CD4-positive, alpha-beta memory T cell (primary cell): ENCODE data around the gene DDX39A. TPM values are rescaled to one million over a fixed set of nuclear protein-coding genes. Genes with fewer than 3 reads are reported as not detected.
A peak's percentile ranks its signal among the peaks of the same experiment; 100 is the strongest.
"Not testable (repeated sequence)": the region's sequence is repeated elsewhere in the genome, so short reads cannot be mapped to it uniquely, and the experiment has no call there.

Experiments
- CTCF ChIA-PET: fragments of 350-600 bp; sonication (Branson Sonifier 250); formaldehyde crosslinking; loops from one replicate; lab custom pipeline; 2021; ENCODE audit warnings: inconsistent platforms; ENCODE audit not compliant: partially characterized antibody; lab: Charles Lee
- POLR2A ChIA-PET: fragments of 350-600 bp; sonication (Branson Sonifier 250); formaldehyde crosslinking; loops from one replicate; lab custom pipeline; 2021; ENCODE audit not compliant: partially characterized antibody; lab: Charles Lee
- DNase-seq, 5 donors: peaks; one replicate each; pipeline versions ENCODE4 v3.0.0 to v3.0.0-alpha.2; 2020 to 2022; ENCODE audit warnings: mixed read lengths in 1 of 5
- H3K27ac ChIP-seq: one replicate; pipeline ENCODE4 v1.7.0; 2013; ENCODE audit warnings: low read depth, low read length
- H3K27me3 ChIP-seq: 2 replicates; pipeline ENCODE4 v1.7.0; 2013; ENCODE audit warnings: mild to moderate bottlenecking, low read length, moderate library complexity; ENCODE audit not compliant: insufficient read depth
- H3K36me3 ChIP-seq: 2 replicates; pipeline ENCODE4 v1.7.0; 2013; ENCODE audit warnings: mild to moderate bottlenecking, low read length, moderate library complexity; ENCODE audit not compliant: insufficient read depth
- H3K4me1 ChIP-seq: 2 replicates; pipeline ENCODE4 v1.7.0; 2013; ENCODE audit warnings: mild to moderate bottlenecking, low read length, moderate library complexity; ENCODE audit not compliant: insufficient read depth
- H3K4me3 ChIP-seq, 2 donors: one replicate each; pipeline ENCODE4 v1.7.0; 2013; ENCODE audit warnings: low read length in 2 of 2, mild to moderate bottlenecking in 1 of 2
- H3K9me3 ChIP-seq, 2 donors: one replicate each; pipeline ENCODE4 v1.7.0; 2013; ENCODE audit warnings: low read length in 2 of 2, control low read depth in 1 of 2; ENCODE audit not compliant: control insufficient read depth in 1 of 2
- H3K27ac Mint-ChIP-seq, 7 donors: one replicate each; pipeline ENCODE4 v1.8.0; 2020 to 2021; ENCODE audit warnings: mixed read lengths in 7 of 7, mild to moderate bottlenecking in 6 of 7, inconsistent platforms in 3 of 7, moderate library complexity in 3 of 7
- H3K27me3 Mint-ChIP-seq, 2 donors: one replicate each; pipeline ENCODE4 v1.8.0; 2020 to 2021; ENCODE audit warnings: mixed read lengths in 2 of 2
- H3K36me3 Mint-ChIP-seq, 2 donors: one replicate each; pipeline ENCODE4 v1.8.0; 2020 to 2021; ENCODE audit warnings: mixed read lengths in 2 of 2, inconsistent platforms in 1 of 2, mild to moderate bottlenecking in 1 of 2
- H3K4me1 Mint-ChIP-seq, 4 donors: one replicate each; pipeline ENCODE4 v1.8.0; 2020 to 2021; ENCODE audit warnings: mixed read lengths in 4 of 4, mild to moderate bottlenecking in 1 of 4
- H3K4me3 Mint-ChIP-seq, 8 donors: one replicate each; pipeline ENCODE4 v1.8.0; 2020 to 2021; ENCODE audit warnings: mixed read lengths in 8 of 8, mild to moderate bottlenecking in 7 of 8, moderate library complexity in 6 of 8, inconsistent platforms in 3 of 8
- H3K9me3 Mint-ChIP-seq, 8 donors: one replicate each; pipeline ENCODE4 v1.8.0; 2020 to 2021; ENCODE audit warnings: mixed read lengths in 8 of 8, mild to moderate bottlenecking in 5 of 8, inconsistent platforms in 3 of 8, moderate library complexity in 1 of 8
- intact Hi-C: fragments of 100-400 bp; cut with micrococcal nuclease; formaldehyde crosslinking; loops from one replicate; pipeline ENCODE4 v1.15.1; 2023
- polyA plus RNA-seq, 2 donors: library from polyadenylated mRNA; unstranded; fragments of 300-500 nt; fragmentation: Illumina TruSeq; gene quantifications; one replicate each; pipeline ENCODE4 v1.2.3, GENCODE V29; 2021
- total RNA-seq, 2 experiments: library from RNA; stranded (reverse); gene quantifications; one replicate each; pipeline ENCODE4 v1.2.3, GENCODE V29; 2021

Gene DDX39A
- total RNA-seq (100 to 1,000 TPM; 148 TPM), polyA plus RNA-seq (100 to 1,000 TPM in 1 of 2 donors, 10 to 100 TPM in 1; 95.0 to 145 TPM)

- intact Hi-C loops: loop anchor here (1.0 to 5.0 kb wide), 7 partner anchors 9 to 338 kb away; partner anchors contain the start of gene ADGRE5
- H3K4me1 Mint-ChIP-seq: peaks cover 20 to 47% (median 34%) of the 10 kb centered on the region in 4 donors
- Histone ChIP-seq H3K9me3 (no peaks in the 10 kb centered on the region), H3K27ac (peak within 1 kb of the TSS; percentile 87), H3K36me3 (no peaks in the 10 kb centered on the region), H3K4me3 (peak within 1 kb of the TSS; percentile 80 to 84), H3K27me3 (no peaks in the 10 kb centered on the region), H3K4me1 (peaks cover 40% of the 10 kb centered on the region)
- CTCF ChIA-PET: interaction anchor here (0.7 to 3.7 kb wide), 8 partner anchors 10 to 283 kb away, joined by 3 to 33 read pairs (median 4); partner anchors contain the start of genes ASF1B and PKN1
- H3K36me3 Mint-ChIP-seq: peaks cover 6 to 27% of the 10 kb centered on the region in 2 donors
- H3K4me3 Mint-ChIP-seq: peak within 1 kb of the TSS; percentile 88 to 99 (median 92)
- H3K9me3 Mint-ChIP-seq: no peaks in the 10 kb centered on the region
- no peaks in the 10 kb centered on the region for H3K27me3 Mint-ChIP-seq
- POLR2A ChIA-PET: interaction anchor here (0.6 to 5.5 kb wide), 26 partner anchors 10 to 1267 kb away, joined by 3 to 38 read pairs (median 5); partner anchors contain the start of genes ADGRE5, DNAJB1, GIPC1 and IL27RA
- DNase-seq: peak; percentile 95 to 99 (median 99)
- peak within 1 kb of the TSS; percentile 94 to 98 (median 97) for H3K27ac Mint-ChIP-seq
These were observed at the start of gene DDX39A for GRCh38 chr19:14419106-14419813. Gene DDX39A, minus strand, starts transcription at chr19:14419341. Its CDS starts 6,121 bp downstream, at chr19:14413220.

- Mint-ChIP-seq H3K27ac (peak overlapping the region in 1 of 7 donors; percentile 53), H3K4me1 (peaks cover 0 to 7% (median 4%) of the 10 kb centered on the region in 4 donors), H3K4me3 (no peak overlapping the region), H3K9me3 (no peaks in the 10 kb centered on the region), H3K27me3 (peaks cover under 1 to 3% of the 10 kb centered on the region in 2 donors), H3K36me3 (peaks cover 22 to 53% of the 10 kb centered on the region in 2 donors)
- Histone ChIP-seq H3K27ac (no peak overlapping the region), H3K9me3 (no peaks in the 10 kb centered on the region), H3K36me3 (peaks cover 52% of the 10 kb centered on the region), H3K4me1 (peaks cover 12% of the 10 kb centered on the region), H3K4me3 (no peak overlapping the region), H3K27me3 (peaks cover 2% of the 10 kb centered on the region)
- ChIA-PET CTCF (interaction anchor here (0.8 to 2.8 kb wide), 7 partner anchors 8 to 331 kb away, joined by 3 to 23 read pairs (median 4); partner anchors contain the start of gene ASF1B), POLR2A (no interaction called here)
- DNase-seq: no peak
- intact Hi-C loops: no loop called here
These were observed 48.7 kb upstream of the DDX39A start for GRCh38 chr19:14467816-14468215.

- CTCF ChIA-PET: interaction anchor here (1.2 to 2.8 kb wide), 4 partner anchors 12 to 331 kb away, joined by 3 to 23 read pairs (median 6); partner anchors contain the start of gene ASF1B
- no peak overlapping the region for H3K4me3 Mint-ChIP-seq
- peaks cover 7% of the 10 kb centered on the region for H3K4me1 ChIP-seq
- H3K36me3 ChIP-seq: peaks cover 52% of the 10 kb centered on the region
- no peaks in the 10 kb centered on the region for H3K9me3 ChIP-seq
- POLR2A ChIA-PET: no interaction called here
- H3K4me1 Mint-ChIP-seq: peaks cover 0 to 5% (median 1%) of the 10 kb centered on the region in 4 donors
- no peaks in the 10 kb centered on the region for H3K9me3 Mint-ChIP-seq
- H3K27ac Mint-ChIP-seq: no peak overlapping the region
- H3K36me3 Mint-ChIP-seq: peaks cover 26 to 57% of the 10 kb centered on the region in 2 donors
- no peak overlapping the region for H3K4me3 ChIP-seq
- no peaks in the 10 kb centered on the region for H3K27me3 ChIP-seq
- no peak overlapping the region for H3K27ac ChIP-seq
- intact Hi-C loops: no loop called here
- no peaks in the 10 kb centered on the region for H3K27me3 Mint-ChIP-seq
- no peak for DNase-seq
These were observed 48.2 kb upstream of the DDX39A start for GRCh38 chr19:14467391-14467790.

GRCh38 chr19:14463747-14464146 is 44.6 kb upstream of the DDX39A start:
- peaks cover 49% of the 10 kb centered on the region for H3K36me3 ChIP-seq
- peaks cover 0 to 1% (median 0%) of the 10 kb centered on the region in 8 donors for H3K9me3 Mint-ChIP-seq
- POLR2A ChIA-PET: no interaction called here

GRCh38 chr19:14462401-14462800 is 43.3 kb upstream of the DDX39A start:
- H3K27ac ChIP-seq, H3K27me3 ChIP-seq, H3K4me1 ChIP-seq, H3K4me3 ChIP-seq, H3K4me1 Mint-ChIP-seq, H3K9me3 Mint-ChIP-seq, intact Hi-C loops, H3K4me3 Mint-ChIP-seq, POLR2A ChIA-PET, H3K9me3 ChIP-seq, DNase-seq, H3K27me3 Mint-ChIP-seq, H3K27ac Mint-ChIP-seq: not testable (repeated sequence)
- CTCF ChIA-PET: interaction anchor here (2.0 kb wide), 1 partner anchor 10 kb away, joined by 6 read pairs; no protein-coding TSS in a partner anchor
- peaks cover 51% of the 10 kb centered on the region for H3K36me3 ChIP-seq
- peaks cover 39 to 67% of the 10 kb centered on the region in 2 donors for H3K36me3 Mint-ChIP-seq

More at GRCh38 chr19:14463747-14464146, 44.6 kb upstream of the DDX39A start:
- intact Hi-C loops: no loop called here
- H3K4me1 ChIP-seq: no peaks in the 10 kb centered on the region
- CTCF ChIA-PET: interaction anchor here (2.0 kb wide), 1 partner anchor 8 kb away, joined by 6 read pairs; no protein-coding TSS in a partner anchor
- no peak overlapping the region for H3K27ac Mint-ChIP-seq
- peaks cover 0 to 7% (median 2%) of the 10 kb centered on the region in 4 donors for H3K4me1 Mint-ChIP-seq
- no peak for DNase-seq
- H3K4me3 ChIP-seq: no peak overlapping the region
- H3K27ac ChIP-seq: no peak overlapping the region
- H3K27me3 ChIP-seq: no peaks in the 10 kb centered on the region
- H3K36me3 Mint-ChIP-seq: peaks cover 39 to 63% of the 10 kb centered on the region in 2 donors
- H3K4me3 Mint-ChIP-seq: no peak overlapping the region
- no peaks in the 10 kb centered on the region for H3K9me3 ChIP-seq
- no peaks in the 10 kb centered on the region for H3K27me3 Mint-ChIP-seq

GRCh38 chr19:14460935-14461334 is 41.8 kb upstream of the DDX39A start:
- Mint-ChIP-seq H3K27ac (peak overlapping the region in 3 of 7 donors; percentile 5 to 86 (median 48)), H3K27me3 (no peaks in the 10 kb centered on the region), H3K36me3 (peaks cover 41 to 69% of the 10 kb centered on the region in 2 donors), H3K4me1 (peaks cover 0 to 7% (median 2%) of the 10 kb centered on the region in 4 donors), H3K4me3 (no peak overlapping the region), H3K9me3 (peaks cover 0 to 1% (median 0%) of the 10 kb centered on the region in 8 donors)
- Histone ChIP-seq H3K36me3 (peaks cover 44% of the 10 kb centered on the region), H3K9me3 (no peaks in the 10 kb centered on the region), H3K4me3 (no peak overlapping the region), H3K27ac (no peak overlapping the region), H3K27me3 (no peaks in the 10 kb centered on the region), H3K4me1 (no peaks in the 10 kb centered on the region)
- CTCF ChIA-PET: interaction anchor here (1.5 to 1.8 kb wide), 2 partner anchors 11 to 19 kb away, joined by 3 to 5 read pairs; no protein-coding TSS in a partner anchor
- intact Hi-C loops: no loop called here
- DNase-seq: no peak
- POLR2A ChIA-PET: no interaction called here

GRCh38 chr19:14459703-14460102 is 40.6 kb upstream of the DDX39A start:
- peaks cover 38 to 70% of the 10 kb centered on the region in 2 donors for H3K36me3 Mint-ChIP-seq
- H3K27me3 Mint-ChIP-seq: no peaks in the 10 kb centered on the region
- POLR2A ChIA-PET: no interaction called here

More at GRCh38 chr19:14459703-14460102, 40.6 kb upstream of the DDX39A start:
- Histone ChIP-seq H3K4me1 (no peaks in the 10 kb centered on the region), H3K36me3 (peaks cover 43% of the 10 kb centered on the region), H3K27ac (no peak overlapping the region), H3K4me3 (no peak overlapping the region), H3K27me3 (no peaks in the 10 kb centered on the region), H3K9me3 (no peaks in the 10 kb centered on the region)
- no peak for DNase-seq
- CTCF ChIA-PET: interaction anchor here (0.7 to 1.5 kb wide), 4 partner anchors 9 to 27 kb away, joined by 3 to 5 read pairs (median 4); no protein-coding TSS in a partner anchor
- peak overlapping the region in 4 of 7 donors; percentile 22 to 77 (median 54) for H3K27ac Mint-ChIP-seq
- H3K4me3 Mint-ChIP-seq: no peak overlapping the region
- peaks cover 0 to 7% (median 2%) of the 10 kb centered on the region in 4 donors for H3K4me1 Mint-ChIP-seq
- intact Hi-C loops: no loop called here
- peaks cover 0 to 1% (median 0%) of the 10 kb centered on the region in 8 donors for H3K9me3 Mint-ChIP-seq
